ENCODE results near the gene CDC34. TPM values are rescaled to one million over a fixed set of nuclear protein-coding genes. Genes with fewer than 3 reads are reported as not detected.
A peak's percentile ranks its signal among the peaks of the same experiment; 100 is the strongest.

The CDC34 gene
- polyA plus RNA-seq, 1 experiment, result 34.0 TPM

DNA sequence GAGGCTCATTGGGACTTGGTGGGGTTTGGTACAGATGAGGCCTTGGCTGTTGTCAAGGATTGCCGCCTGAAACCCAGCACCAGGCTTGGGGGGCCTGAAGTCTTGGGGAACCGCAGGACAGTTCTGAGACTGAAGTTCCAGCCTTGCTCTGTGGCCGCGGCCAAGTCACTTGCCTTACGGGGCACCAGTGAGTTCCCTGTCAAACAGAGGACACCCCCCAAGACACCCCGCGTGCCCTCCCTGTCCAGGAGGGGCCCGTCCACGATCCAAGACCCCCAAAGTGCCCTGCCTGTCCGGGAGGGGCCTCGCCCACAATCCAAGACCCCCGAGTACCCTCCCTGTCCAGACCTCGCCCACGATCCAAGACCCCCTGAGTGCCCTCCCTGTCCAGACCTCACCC, 2.5 kb downstream of the CDC34 start:
- H3K9me3 ChIP-seq (ENCODE audit: control insufficient read depth, insufficient read depth, low read length), result no peaks in the 10 kb centered on the region; the same call in 1 of the 2 replicates
- TF ChIP-seq, protein P1, sequence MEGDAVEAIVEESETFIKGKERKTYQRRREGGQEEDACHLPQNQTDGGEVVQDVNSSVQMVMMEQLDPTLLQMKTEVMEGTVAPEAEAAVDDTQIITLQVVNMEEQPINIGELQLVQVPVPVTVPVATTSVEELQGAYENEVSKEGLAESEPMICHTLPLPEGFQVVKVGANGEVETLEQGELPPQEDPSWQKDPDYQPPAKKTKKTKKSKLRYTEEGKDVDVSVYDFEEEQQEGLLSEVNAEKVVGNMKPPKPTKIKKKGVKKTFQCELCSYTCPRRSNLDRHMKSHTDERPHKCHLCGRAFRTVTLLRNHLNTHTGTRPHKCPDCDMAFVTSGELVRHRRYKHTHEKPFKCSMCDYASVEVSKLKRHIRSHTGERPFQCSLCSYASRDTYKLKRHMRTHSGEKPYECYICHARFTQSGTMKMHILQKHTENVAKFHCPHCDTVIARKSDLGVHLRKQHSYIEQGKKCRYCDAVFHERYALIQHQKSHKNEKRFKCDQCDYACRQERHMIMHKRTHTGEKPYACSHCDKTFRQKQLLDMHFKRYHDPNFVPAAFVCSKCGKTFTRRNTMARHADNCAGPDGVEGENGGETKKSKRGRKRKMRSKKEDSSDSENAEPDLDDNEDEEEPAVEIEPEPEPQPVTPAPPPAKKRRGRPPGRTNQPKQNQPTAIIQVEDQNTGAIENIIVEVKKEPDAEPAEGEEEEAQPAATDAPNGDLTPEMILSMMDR (IDR thresholded peaks at IDR 0.05; ENCODE audit: low read depth, low read length), result no peak
- H3K27me3 ChIP-seq (ENCODE audit: control insufficient read depth, insufficient read depth, low read length), result no peaks in the 10 kb centered on the region
- H3K4me3 ChIP-seq (ENCODE audit: low read depth, low read length), result peak overlapping the region; percentile 82
- POLR2A ChIA-PET, result no interaction called here
- no peak overlapping the region for H3K27ac ChIP-seq (ENCODE audit: low read depth, low read length)
- CTCF ChIA-PET, result no interaction called here
- no peak for DNase-seq (ENCODE audit: low read depth, low spot score)

DNA sequence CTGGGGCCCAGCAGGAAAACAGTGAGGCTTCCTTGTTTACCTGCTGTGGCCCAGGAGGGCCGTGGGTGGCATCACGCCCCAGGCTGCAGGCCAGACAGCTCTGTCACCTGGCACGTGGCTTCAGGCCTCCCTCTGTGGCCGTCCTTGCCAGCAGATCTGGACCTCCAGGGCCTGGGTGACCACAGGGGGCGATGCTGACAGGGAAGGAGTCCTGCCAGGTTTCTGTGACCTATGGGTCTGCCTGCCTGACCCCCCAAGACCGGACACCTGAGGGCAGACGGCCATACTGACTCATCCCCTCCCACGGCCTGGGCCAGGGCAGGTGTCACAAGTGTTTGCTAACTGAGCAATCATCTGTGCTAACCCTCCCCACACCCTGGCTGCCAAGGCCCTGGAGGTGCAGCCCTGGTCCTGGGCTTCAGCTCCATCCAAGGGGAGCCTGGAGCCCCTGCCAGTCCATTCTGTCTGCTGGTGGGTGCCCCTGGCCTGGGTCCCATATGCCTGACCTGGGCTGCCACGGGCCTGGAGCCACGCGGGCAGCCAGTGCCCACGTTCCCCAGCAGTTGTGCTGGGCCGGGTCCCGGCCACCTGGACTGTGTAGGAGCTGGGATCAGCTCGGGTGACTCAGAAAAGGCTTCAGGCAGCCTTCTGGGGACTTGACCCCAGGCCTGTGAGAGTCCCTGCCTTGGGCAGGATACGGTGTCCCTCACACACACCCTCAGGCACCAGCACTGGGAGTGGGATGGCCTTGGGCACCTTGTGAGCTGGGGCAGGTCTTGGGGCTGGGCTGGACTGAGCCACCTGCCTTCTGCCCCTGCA, 3.7 kb downstream of the CDC34 start:
- H3K9me3 ChIP-seq (ENCODE audit: control insufficient read depth, insufficient read depth, low read length), result no peaks in the 10 kb centered on the region; the same call in 1 of the 2 replicates
- ChIA-PET POLR2A (no interaction called here), CTCF (no interaction called here)
- H3K27me3 ChIP-seq (ENCODE audit: control insufficient read depth, insufficient read depth, low read length), result no peaks in the 10 kb centered on the region
- no peak for DNase-seq (ENCODE audit: low read depth, low spot score)
- no peak overlapping the region for H3K27ac ChIP-seq (ENCODE audit: low read depth, low read length)
- TF ChIP-seq, protein P1 (IDR thresholded peaks at IDR 0.05; ENCODE audit: low read depth, low read length), result no peak
- H3K4me3 ChIP-seq (ENCODE audit: low read depth, low read length), result no peak overlapping the region

DNA sequence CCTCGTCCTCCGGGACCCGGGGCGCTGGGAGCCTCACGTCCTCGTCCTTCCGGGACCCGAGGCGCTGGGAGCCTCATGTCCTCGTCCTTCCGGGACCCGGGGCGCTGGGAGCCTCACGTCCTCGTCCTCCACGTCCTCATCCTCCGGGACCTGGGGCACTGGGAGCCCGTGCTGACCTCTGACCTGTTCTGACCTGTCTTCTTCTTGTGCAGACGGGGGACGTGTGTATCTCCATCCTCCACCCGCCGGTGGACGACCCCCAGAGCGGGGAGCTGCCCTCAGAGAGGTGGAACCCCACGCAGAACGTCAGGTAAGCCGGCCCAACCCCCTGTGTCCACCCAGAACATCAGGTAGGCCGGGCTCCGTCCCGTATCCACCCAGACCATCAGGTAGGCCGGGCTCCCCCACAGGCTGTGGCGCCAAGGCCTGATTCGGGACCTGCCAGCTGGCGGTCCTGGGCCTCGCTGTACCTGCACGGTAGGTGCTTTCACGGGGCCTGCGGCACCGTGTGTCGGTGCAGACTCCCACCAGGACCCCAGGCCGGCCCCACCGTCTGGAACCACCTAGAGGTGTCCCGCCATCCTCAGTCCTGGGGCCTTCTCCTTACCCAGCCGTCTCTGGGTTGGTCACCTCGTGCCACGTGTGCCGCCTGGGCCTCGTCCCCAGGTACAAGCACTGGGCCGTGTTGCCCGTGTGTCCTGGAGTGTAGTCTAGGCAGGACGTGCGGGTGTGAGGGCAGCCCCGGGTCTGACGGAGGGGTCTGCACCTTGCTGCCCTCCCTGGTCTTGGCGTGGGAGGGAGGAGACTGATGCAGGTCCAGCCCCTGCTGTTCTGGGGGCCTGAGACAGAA, 4.7 kb downstream of the CDC34 start:
- POLR2A ChIA-PET, result no interaction called here
- Histone ChIP-seq H3K27me3 (ENCODE audit: control insufficient read depth, insufficient read depth, low read length) (no peaks in the 10 kb centered on the region), H3K27ac (ENCODE audit: low read depth, low read length) (no peak overlapping the region), H3K4me3 (ENCODE audit: low read depth, low read length) (no peak overlapping the region), H3K9me3 (ENCODE audit: control insufficient read depth, insufficient read depth, low read length) (no peaks in the 10 kb centered on the region; the same call in 1 of the 2 replicates)
- CTCF ChIA-PET, result no interaction called here
- DNase-seq (ENCODE audit: low read depth, low spot score), result no peak
- TF ChIP-seq, protein P1 (IDR thresholded peaks at IDR 0.05; ENCODE audit: low read depth, low read length), result no peak

DNA sequence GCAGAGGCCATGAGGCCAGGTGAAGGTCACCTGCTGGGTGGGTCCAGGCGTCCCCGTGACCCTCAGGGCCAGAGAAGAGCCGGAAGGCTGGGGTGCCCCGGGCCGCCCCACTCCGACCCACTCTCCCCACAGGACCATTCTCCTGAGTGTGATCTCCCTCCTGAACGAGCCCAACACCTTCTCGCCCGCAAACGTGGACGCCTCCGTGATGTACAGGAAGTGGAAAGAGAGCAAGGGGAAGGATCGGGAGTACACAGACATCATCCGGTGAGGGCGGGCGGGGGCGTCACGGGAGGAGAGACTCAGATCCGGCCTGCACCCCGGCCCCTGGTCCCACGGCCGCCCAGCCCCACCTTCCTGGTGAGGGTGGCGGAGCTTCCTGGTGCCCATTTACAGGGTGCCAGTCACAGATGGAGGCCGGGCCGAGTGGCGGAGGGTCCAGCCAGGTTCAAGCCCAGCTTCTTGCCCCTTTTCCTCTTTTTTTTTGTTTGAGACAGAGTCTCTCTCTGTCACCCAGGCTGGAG, 5.4 kb downstream of the CDC34 start:
- CTCF ChIA-PET, result no interaction called here
- TF ChIP-seq, protein P1 (IDR thresholded peaks at IDR 0.05; ENCODE audit: low read depth, low read length), result no peak
- POLR2A ChIA-PET, result no interaction called here

More for the DNA sequence above, 5.4 kb downstream of the CDC34 start:
- Histone ChIP-seq H3K9me3 (ENCODE audit: control insufficient read depth, insufficient read depth, low read length) (no peaks in the 10 kb centered on the region; the same call in 1 of the 2 replicates), H3K27ac (ENCODE audit: low read depth, low read length) (no peak overlapping the region), H3K4me3 (ENCODE audit: low read depth, low read length) (no peak overlapping the region), H3K27me3 (ENCODE audit: control insufficient read depth, insufficient read depth, low read length) (no peaks in the 10 kb centered on the region)
- no peak for DNase-seq (ENCODE audit: low read depth, low spot score)
